GM21360 (cell line): ENCODE results near the gene TMSB15C.

ENCODE experiments used
- ATAC-seq: cut with Tn5 transposase; IDR thresholded peaks from one replicate; pipeline ENCODE4 v1.9.1; 2021; ENCODE audit warnings: mild to moderate bottlenecking, moderate library complexity; ENCODE audit not compliant: unreplicated experiment

The TMSB15C gene

DNA sequence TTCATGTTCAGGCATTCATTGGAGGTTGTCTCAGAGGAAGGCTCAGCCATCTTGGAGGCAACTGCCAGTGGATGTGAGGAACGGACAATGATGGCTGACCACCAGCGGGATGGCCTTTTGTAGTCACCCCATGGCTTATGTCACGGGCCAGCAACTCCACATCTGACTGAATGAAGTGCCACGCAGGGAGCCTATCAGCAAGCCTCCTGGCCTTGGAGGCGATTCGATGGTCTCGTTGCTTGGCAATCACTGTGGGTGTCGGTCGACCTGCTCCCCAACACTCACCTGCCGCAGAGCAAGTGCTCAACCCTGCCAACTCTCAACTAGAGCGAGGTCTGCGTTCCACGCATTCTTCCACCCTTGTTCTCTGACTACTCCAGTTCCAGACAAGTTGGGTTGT is 28.9 kb downstream of the TMSB15C start:
- ATAC-seq, result no peak

DNA sequence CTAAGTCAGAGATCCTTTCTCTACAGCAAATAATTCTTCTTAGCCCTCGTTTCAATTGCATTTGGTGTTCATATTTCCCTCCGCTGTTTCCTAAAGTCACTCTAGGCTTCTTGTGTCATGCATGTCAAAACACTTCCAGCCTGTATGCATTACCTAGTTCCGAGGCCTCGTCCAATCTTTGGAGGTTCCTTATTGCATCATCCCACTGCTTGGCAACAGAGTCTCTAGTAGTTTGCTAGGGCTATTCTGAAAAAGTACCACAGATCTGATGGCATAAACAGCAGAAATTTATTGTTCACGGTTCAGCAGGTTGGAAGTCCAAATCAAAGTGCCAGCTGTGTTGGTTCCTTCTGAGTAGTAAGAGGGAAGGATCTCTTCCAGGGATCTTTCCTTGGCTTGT is 30.4 kb downstream of the TMSB15C start:
- no peak for ATAC-seq

DNA sequence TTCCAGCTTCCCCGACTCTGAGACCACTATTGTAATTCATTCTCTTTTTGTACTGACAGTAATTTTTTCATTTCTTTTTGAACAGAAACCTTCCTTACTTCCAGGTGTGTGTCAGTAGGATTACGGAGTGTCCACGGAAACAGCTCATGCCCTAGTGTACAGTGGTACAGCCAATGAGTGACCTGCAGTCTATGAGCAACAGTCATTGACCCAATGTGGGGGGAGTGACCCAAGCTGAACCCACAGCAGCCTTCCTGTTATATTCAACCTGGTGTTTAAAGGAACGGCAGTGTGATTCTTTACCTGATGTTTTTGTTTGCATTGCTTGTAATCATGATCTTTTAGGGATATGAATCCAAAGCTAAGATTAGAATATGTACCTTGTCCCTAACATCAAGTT is 35.0 kb downstream of the TMSB15C start:
- no peak for ATAC-seq

DNA sequence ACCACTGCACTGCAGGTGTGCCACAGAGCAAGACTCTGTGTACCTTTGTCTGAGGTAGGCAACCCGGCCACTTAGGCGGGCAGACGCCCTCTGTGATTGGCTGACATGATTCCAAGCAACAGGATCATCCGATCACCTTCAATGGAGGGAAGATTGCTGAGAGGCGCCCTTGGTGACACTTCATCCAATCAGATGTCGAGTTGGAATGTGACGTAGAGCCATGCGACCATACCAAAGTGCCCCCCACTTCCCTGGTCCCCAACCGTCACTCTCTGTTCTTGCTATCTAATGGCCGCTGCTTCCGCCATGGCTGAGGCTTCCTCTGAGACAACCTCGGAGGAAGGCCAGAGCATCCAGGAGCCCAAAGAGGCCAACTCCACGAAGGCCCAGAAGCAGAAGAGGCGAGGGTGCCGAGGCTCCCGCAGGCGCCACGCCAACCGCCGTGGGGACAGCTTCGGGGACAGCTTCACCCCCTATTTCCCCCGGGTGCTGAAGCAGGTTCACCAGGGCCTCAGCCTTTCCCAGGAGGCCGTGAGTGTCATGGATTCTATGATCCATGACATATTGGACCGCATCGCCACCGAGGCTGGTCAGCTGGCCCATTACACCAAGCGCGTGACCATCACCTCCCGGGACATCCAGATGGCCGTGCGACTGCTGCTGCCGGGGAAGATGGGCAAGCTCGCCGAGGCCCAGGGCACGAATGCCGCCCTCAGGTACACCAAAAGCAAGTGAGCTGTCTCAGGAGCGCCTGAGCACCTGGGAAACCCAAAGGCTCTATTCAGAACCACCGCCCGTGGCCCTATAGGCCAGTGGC is 36.1 kb downstream of the TMSB15C start, which contains the start of gene H2BW2:
H2BW2 (plus strand) TSS at position 268 of the 817 bp plus-strand sequence; CDS start at position 307, 39 bp downstream.
- ATAC-seq, result no peak
